Stimulated activated CD4-positive, alpha-beta T cell treated with anti-CD3 and anti-CD28 coated beads, Interleukin-2, amount 100 ng/mL, for 48 hours (primary cell): Measurements from ENCODE around the gene HLF.

Source experiments
- DNase-seq, 2 donors: peaks; one replicate each; pipeline ENCODE4 v3.0.0-alpha.2; 2020

The HLF gene

DNA sequence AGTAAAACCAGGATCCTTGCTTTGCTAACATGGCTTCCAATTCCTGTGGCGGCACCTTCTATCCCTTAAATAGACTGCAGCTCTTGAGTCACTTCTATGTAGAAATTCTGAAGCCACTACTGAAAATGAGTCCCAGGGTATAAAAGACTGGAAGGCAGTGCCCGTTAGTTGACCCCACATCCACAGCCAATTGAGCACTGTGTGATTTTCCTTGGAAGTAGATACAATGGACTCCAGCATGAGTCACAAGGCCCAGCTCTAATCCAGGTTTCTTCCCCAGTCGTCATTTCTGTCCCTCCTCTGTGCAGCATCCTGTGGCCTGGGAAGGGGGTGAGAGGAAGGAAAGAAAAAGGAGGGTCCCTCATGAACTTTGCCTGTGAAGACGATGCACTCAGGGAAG is 69.5 kb downstream of the HLF start:
- DNase-seq: no peak

DNA sequence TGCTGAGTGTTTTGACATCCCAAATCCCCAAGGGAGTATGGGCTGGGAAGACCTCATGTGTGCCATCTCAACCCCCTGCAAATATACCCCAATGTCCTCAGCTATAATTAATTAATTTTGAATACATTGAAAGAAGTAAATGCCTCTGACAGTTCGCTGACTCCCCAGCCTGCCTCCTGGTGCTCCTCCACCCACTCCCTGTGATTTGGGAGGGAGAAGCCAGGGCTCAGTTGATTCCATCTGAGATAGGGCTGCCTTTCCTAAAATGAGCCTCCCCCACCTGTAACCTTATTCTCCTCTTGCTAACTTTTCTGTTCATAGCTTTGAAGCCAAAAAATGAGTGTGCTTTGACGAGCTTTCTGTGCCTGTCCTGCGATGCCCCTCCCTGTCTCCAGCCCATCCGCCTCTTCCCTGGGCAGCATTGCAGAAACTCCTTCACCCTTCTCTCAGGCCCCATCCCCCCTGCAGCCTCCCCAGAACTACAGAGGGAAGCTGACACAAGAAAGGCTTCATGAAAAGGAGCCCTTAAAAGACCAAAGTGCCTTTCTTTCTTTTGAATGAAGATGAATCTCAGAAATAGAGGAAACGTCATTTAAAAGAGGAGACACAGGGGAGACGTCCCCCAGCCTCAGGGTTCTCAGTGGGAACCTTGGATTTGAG is 70.3 kb downstream of the HLF start:
- DNase-seq: no peak

DNA sequence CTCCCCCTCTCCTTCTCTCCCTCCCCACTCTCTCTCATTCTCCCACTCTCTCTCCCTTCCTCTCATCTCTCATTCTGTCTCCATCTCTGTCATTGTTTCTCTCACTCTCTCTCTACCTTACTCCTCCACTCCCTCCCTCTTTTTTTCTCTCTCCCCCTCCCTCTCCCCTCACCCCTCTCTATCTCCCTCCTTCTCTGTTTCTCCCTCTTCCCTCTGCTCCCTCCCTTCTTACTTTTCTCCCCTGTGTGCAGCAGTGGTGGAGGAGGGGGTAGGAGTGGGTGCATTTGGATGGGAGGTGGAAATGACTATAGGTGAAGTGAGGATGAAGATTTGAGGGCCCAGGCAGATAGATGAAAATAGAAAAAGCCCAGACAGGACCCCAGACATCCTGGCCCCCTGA is 70.9 kb downstream of the HLF start:
- DNase-seq: no peak

DNA sequence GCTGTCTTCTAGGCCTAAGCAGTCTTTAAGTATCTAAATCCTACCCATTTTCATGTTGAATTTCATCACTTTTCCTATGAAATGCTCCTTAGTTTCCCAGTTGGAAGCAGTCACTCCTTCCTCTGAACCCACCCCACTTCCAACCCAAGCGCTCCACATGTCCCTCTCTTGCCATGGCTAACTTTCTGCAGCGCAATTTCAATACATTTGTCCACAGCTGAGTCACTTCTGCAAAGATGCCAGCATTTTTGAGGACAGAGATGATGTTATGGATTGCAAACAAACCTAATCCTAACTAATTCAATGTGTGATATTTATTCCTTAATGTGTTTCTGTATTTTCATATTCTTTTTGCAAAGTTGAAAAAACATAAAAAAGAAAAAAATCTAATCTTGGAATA is 71.7 kb downstream of the HLF start:
- DNase-seq: no peak

DNA sequence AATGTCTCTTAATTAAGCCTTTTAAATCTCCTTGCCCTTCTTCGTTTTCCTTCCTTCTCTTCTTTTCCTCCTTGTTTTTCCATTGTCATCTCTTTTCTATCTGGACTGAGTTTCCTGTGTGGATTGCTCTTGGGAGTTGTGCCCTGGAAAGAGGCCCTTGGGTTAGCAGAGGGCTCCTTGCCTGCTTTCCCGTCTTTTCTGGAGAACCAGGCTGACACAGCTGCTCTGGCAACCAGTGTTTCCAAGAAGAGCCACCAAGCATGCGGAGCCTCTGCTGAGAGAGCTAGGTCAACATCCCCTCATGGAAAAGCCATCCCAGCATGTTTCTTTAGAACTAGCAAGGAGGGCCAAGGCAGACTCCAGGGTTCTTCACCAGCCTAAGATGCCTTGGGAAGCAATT is 75.4 kb downstream of the HLF start:
- no peak for DNase-seq

DNA sequence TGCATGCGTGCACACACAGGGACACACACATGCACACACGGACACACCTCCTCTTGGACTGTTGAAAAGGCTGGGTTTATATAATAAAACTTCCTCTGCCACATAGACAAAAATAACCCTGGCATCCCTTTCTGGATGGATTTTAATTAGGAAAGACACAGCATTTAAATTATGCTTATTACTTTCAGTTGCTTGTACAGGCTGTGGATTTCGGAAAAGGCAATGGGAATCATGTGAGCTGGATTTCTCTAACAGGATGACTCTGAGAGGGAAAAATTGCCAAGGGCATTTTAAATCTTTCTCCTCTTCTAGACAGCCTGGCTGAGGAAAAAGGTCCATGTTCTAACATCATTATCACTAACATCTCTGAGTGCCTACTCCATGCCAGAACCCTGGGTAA is 75.9 kb downstream of the HLF start:
- DNase-seq: no peak

DNA sequence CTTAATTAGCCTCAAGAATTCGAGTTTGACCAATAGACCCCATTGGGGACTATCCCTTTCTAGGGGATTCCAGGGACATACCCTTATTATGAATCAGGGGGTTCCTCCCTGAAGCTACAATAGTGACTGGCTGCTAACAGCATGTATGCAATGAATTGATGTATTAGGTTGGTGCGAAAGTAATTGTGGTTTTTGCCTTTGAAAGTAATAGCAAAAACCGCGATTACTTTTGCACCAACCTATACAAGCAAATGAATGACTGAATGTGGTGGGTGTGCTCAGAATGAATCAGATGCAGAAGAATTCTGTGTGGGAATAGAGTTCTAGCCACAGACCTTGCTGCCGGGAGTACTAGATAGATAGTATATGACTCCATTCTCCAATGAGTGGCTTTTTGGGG is 76.7 kb downstream of the HLF start:
- no peak for DNase-seq

DNA sequence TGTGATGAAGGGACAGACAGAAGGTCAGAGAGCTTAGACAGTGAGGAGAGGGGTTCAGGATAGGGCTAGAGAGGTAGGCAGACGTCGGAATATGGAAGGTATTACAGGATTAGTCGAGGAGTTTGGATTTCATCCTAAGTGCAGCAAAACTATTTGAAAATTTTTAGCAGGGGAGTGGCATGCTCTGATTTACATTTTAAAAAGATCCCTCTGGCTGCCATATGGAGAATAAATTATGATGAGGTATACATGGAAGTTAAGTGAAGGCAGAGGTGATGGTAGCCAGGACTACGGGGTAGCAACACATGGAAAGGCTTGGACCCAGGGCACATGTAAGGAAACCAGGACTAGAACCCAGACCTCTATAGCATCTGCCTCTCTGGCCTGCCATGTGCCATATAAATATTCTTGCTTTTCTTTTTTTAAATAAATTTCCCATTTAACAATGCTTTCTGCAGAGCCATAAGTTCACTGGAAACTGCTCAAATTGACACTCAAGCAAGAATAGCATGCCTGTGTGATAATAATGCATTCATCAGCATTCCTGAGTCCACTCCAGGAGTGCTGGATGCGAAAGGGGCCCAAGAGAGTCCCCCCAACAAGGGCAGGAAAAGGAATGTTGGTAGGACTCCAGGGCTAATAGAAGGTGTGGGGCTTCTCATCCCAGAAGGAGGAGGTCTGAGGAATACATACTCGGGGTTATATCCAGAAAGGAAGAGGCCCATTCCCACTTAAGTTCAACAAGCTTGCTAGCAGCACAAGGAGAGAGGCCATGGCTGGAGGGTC is 78.2 kb downstream of the HLF start:
- no peak for DNase-seq

DNA sequence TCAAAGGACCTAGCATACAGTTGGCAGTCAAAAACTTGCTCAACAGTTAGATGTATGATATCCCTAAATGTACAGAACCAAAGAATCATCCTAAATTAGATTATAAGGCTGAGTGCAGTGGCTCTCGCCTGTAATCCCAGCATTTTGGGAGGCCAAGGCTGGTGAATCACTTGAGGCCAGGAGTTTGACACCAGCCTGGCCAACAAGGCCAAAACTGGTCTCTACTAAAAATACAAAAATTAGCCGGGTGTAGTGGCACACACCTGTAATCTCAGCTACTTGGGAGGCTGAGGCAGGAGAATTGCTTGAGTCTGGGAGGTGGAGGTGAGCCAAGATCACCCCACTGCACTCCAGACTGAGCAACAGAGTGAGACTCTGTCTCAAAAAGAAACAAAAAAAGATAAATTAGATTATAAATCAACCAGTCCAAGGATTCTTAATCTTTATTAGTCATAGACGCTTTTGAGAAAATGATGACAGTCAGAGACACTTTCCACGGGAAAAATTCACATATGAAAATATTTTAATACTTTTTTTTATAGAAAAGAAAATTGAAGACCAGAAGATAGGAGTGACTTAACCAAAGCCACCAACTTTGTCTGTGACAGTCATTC is 79.2 kb downstream of the HLF start:
- DNase-seq: no peak

DNA sequence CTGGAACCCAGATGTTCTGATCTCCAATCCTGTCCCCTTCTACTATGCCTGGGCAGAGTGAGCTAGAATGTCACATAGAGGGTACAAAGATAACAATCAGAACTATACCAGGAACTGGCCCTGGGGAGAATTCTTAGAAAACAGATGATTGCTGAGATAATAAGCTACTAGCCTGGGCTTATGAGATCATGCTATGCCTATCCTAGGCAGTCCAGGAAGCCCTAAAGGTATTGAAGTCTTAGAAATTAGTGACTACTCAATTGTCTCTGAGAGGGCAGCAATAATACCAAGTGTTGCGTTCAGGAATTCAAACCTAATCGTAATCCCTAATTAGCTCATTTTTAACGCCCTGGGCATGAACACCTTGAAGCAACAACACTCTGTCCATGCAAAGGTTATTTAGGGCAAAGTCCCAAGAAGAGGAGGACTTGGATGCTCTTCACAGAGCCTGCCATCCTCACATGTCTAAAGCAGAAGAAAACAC is 79.8 kb downstream of the HLF start:
- no peak for DNase-seq

DNA sequence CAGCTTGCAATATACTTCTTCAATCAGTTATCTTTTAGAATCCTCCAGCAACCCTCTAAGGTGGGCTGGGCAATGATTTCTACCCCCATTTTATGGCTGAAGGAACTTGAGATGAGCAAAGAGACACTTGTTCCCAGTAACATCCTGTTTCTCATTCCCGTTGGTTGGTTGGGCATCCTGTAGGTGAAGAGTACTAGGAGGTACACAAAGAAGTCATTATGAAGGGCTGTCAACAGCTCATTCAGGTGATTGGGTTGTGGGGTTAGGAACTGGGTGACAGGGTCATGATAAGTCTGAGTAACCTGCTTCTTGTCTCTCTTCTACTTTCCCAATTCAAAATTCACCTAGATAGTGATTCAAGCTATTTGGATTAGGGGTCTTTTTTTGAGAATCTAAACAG is 80.4 kb downstream of the HLF start:
- DNase-seq: no peak

DNA sequence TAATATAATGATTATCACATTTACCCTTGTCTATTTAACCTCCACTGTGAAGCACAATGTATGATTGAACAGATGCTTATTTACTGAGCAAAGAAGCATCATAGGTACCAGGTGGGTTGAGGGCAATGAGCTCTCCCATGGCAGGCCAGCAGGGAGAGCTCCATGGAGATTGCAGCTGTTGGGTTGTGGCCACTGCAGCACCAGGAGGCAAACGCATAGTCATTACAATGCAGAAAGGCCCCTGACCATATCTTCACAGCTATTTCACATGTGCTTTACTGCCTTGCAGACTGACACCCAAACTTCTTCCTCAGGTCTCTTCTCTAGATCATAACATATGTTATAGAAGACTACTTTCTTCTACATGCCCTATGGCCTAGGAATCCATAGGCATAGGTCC is 81.9 kb downstream of the HLF start:
- DNase-seq: no peak

DNA sequence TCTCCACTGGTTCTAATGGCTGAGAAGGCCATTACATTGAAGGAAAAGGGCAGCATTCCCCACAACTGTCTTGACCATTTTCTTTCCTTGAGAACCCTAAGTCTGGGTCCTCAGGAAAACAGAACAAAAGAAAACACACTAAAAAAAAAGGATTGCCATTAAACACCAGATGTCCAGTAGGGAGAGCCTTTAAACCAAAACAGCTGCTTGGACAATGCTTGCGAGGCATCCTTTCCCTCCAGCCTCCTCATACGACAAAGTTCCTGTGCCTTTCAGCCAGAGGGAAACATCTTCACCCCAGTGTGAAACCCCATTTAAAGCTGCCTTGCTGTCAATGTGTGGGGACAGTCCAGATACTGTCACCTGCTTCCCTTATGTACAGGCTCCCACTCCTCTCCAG is 82.6 kb downstream of the HLF start:
- no peak for DNase-seq

DNA sequence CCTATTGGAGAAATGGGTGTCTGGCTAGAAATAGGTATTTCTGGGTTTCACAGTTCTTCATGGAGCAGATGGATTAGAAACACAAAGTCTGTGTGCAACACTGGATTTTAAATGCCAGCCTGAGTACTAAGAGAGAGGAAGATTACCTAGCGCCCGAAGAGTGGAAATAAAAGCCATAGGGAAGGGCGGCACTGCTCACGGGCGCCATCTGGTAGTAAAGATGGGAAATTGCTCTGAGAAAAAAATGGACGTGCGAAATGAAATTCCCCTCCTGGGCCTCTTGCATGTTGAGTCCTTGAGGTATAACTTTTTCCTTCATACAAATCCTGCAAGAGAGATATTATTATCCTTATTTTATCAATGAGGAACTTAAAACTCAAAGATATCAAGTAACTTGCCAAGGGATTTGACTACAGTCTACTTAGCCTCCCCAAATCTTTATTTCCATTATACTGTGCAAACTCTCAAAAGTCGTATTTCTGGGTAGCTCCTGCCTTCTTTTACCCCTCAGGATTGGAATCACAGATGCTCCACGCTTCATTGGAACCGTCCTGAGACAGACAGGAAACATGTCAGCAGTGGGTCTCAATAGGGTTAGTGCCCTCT is 84.1 kb downstream of the HLF start:
- peak; percentile 28 to 36 for DNase-seq

DNA sequence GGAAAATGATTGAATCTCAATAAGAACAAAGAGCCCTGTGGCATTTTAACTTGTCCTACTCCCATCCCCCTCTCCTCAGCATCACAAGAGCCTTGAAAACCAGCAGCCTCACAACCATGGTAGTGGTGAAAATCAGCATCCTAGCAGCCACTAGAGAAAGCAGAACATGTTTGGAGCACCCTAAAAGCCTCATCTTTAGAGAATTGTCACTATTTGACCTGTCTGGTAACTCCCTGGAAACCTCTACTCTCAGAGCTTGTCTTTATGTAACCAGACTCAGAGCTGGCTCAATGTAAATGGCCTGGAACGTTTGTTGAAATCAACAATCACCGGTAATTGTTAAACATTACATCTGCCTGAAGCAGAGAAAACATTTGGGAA is 86.1 kb downstream of the HLF start:
- no peak for DNase-seq

DNA sequence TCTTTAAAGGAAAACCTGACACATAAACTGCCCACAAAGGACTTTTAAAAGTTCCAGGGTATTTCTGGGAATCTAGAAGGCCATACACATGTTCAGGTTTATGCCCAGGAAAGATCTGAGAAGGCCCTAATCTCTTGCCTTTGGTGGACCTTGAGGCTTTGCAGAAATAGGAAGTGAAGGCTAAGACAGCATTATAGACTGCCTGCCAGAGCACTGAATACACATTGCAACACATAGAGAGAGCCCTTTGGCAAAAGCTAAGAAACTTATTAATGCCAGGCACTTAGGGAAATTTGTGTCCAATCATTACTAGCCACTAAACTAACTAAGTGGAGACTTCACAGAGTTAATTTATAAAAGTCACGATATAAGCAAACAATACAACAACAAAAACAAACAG is 86.5 kb downstream of the HLF start:
- no peak for DNase-seq

DNA sequence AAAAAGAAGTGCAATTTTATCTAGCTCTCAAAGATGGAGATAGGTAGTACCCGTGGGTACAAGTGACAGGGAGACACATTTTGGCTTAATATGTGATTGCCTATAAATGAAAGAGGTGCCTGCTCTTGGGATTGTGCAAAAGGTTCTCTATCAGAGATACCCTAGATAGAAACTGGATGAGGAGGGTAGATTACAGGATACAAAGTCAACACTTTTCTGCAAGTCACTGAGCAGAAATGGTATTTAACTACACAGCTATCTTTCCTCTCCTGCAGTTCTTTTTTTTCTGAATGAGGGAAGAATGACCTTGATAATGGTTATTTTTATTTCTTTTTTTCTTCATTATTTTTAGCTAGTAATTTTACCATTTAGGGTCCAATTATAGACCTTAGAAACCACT is 89.2 kb downstream of the HLF start:
- no peak for DNase-seq

DNA sequence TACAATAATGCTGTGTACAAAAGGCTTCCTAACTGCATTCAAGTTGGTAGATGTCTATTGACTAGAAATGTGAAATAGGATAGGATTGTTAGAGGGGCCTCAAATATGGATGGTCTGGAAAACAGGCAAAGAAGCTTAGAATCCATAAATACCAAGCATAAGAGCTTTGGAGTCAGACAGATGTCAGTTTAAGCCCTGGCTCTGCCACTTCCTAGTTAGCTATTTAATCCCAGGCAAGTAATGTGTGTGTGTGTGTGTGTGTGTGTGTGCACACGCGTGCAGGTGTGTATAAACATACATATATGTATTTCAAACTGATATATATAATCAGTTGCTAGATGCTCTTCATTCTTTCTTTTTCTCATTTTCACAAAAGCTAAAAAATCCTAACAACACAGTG is 90.2 kb downstream of the HLF start:
- DNase-seq: no peak

DNA sequence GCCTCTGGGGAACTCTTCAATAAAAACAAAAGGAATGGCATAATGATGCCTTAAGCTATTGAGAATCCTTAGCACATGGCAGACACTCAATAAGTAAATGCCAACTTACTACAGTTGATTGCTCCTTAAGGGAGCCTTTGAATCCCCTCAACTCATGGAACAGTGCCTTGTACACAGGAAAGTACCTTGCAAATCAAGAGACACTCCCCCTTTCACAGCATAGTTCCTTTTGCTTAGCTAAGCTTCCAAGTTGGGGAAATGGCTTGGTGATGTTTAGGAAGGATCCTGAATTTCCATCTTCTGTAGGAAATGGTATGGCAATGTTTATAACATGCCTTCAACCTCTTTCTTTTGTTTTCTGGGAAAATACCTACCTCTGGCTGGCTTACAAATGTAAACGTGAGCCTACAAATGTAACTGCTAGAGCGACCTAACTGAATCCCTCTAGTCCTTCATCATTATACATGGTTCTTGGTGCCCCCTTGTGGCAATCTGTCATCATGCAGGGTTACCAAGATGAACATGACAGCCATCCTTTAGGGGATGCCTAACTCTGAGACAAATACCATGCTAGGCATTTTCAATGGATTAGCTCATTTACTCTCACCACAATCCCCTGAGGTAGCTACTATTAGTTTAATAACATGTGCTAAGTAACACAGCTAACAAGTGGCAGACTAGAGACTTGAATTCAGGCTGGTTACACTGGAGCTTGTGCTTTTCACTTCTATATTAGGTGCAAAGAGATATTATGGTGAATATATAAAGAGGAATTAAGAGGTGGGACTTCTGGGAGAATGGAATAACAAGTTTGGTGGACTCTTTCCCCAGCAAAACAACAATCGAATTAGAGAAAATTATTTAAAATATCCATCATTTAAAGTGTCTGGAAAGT is 91.9 kb downstream of the HLF start:
- DNase-seq: peak; percentile 66 to 76

DNA sequence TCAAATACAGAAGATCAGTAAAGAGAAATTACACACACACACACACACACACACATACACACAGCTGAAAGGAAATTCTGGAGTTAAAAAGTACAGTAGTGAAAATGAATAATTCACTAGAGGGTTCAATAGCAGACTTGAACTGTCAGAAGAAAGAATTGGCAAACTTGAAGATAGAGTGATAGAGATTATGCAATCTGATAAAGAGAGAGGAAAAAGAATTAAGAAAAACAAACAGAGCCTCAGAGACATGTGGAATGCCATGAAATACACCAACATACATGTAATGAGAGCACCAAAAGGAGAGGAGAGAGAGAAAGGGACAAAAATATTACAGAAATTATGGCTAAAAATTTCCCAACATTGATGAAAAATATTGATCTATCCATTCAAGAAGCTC is 96.2 kb downstream of the HLF start:
- no peak for DNase-seq

DNA sequence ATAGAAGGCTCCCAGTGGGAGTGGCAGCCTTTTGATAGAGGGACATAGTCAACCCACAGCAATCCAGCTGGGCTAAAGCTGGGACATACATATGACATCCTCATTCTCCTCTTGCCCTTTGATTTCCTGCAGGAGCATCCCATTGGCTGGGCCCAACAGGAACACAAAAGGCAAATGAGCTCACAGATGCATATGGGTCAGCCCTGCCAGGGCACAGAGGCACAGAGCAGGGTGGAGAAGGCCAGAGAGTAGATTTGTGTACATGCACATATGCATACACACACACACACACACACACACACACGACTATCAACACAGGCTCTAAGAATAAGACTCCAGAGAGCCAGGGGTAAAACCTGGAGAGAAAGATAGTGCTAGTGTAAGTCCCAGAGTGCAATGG is 98.3 kb downstream of the HLF start:
- DNase-seq: no peak

DNA sequence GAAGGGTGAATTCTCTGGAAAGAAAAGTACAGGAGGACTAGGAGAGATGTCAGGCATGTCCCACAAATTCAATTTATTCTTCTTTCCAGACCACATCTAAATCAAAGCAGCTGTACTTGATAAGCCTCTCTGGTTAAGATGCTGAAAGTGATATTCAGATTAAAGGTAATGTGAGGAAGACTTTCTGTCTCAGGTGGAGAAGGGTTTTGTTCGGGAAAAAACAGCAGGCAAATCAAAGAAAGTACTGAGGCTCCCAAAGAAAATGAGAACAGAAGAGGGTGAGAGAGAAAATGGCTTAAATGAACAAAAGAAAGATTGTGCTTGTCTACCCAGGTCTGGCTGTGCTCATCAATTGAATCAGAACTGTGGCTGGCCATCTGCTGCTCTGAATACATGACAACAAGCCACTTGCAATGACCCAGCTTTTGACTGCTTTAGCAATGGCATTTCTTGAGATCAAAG is 101.3 kb downstream of the HLF start:
- DNase-seq: no peak

DNA sequence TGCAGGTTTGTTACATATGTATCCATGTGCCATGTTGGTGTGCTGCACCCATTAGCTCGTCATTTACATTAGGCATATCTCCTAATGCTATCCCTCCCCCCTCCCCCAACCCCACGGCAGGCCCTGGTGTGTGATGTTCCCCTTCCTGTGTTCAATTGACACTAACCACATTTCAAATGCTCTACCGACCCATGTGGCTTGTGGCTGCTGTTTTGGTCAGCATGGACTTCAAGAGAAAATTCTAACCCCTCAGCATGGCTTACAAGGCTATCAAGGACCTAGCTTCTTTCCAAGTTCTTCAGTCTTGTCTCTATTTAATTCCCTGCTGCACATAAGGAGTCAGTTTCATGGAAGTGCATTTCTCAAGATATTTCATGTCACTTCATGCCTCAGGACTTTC is 103.9 kb downstream of the HLF start:
- DNase-seq: no peak
